Hepatocyte (in vitro differentiated cells): ENCODE data around the gene USP37.

ENCODE experiments used
- EZH2 ChIP-seq: fragments of 200-600 bp; sonication (generic); IDR thresholded peaks from 2 replicates; pipeline ENCODE4 v1.6.1; 2016; ENCODE audit warnings: antibody characterized with exemption, mild to moderate bottlenecking, borderline replicate concordance
- EZH2phosphoT487 ChIP-seq: fragments of 200-600 bp; sonication (generic); IDR thresholded peaks from one replicate; pipeline ENCODE4 v1.6.1; 2018; ENCODE audit warnings: antibody characterized with exemption, mild to moderate bottlenecking, low read depth, moderate library complexity; ENCODE audit not compliant: unreplicated experiment, severe bottlenecking
- TF ChIP-seq, protein P1 (sequence below): fragments of 200-600 bp; sonication (generic); IDR thresholded peaks from 2 replicates; pipeline ENCODE4 v1.5.1; 2016; ENCODE audit warnings: antibody characterized with exemption, mild to moderate bottlenecking; ENCODE audit not compliant: poor library complexity

DNA sequence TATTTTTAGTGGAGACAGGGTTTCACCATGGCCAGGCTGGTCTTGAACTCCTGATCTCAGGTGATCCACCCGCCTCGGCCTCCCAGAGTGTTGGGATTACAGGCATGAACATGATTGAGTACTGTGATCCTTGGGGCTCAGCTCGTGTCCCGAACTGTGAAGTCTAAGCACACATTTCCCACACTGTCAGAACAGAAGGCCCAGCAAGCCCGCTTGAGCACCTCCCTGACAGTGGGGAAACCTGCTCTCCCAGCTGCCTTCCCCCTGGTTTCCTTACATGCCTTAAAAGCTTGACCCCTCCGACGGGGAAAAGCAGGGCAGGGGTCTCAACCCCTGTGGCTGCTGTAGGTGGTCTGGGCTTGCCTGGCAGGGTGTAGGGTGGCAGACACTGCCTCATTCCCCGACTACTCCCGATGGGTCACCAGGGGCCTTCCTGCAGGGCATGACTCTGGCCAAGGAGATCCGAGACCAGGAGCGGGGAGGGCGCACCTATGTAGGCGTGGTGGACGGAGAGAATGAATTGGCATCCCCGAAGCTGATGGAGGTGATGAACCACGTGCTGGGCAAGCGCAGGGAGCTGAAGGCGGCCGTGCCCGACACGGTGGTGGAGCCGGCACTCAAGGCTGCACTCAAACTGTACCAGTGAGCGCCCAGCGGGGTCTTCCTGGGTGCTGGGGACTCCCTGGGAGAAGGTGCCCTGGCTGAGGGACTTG, 139.1 kb downstream of the USP37 start:
- TF ChIP-seq, protein P1, sequence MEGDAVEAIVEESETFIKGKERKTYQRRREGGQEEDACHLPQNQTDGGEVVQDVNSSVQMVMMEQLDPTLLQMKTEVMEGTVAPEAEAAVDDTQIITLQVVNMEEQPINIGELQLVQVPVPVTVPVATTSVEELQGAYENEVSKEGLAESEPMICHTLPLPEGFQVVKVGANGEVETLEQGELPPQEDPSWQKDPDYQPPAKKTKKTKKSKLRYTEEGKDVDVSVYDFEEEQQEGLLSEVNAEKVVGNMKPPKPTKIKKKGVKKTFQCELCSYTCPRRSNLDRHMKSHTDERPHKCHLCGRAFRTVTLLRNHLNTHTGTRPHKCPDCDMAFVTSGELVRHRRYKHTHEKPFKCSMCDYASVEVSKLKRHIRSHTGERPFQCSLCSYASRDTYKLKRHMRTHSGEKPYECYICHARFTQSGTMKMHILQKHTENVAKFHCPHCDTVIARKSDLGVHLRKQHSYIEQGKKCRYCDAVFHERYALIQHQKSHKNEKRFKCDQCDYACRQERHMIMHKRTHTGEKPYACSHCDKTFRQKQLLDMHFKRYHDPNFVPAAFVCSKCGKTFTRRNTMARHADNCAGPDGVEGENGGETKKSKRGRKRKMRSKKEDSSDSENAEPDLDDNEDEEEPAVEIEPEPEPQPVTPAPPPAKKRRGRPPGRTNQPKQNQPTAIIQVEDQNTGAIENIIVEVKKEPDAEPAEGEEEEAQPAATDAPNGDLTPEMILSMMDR = no peak
- TF ChIP-seq EZH2phosphoT487 = no peak
- TF ChIP-seq EZH2 = no peak
